WTC11 (cell line): ENCODE results near the gene KLHL29.

ENCODE experiments used
- CREM ChIP-seq: sonication (generic); formaldehyde crosslinking; IDR thresholded peaks from 2 replicates; pipeline ENCODE4 v1.8.1; 2022; ENCODE audit warnings: mild to moderate bottlenecking, missing genetic modification reagents, moderate library complexity
- GABPB1 ChIP-seq: sonication (generic); formaldehyde crosslinking; IDR thresholded peaks from 2 replicates; pipeline ENCODE4 v1.8.1; 2023; ENCODE audit warnings: mild to moderate bottlenecking, missing genetic modification reagents
- JUN ChIP-seq: sonication (generic); formaldehyde crosslinking; IDR thresholded peaks from 2 replicates; pipeline ENCODE4 v1.8.0; 2023; ENCODE audit warnings: mild to moderate bottlenecking, missing genetic modification reagents
- TF ChIP-seq, protein P1 (sequence below): sonication (generic); formaldehyde crosslinking; IDR thresholded peaks from 2 replicates; pipeline ENCODE4 v1.8.1; 2022; ENCODE audit warnings: low read depth, missing genetic modification reagents, borderline replicate concordance
- TF ChIP-seq, protein P2 (sequence below): fragments of 200-600 bp; IDR thresholded peaks from 2 replicates; pipeline ENCODE4 v1.8.0; 2022; ENCODE audit warnings: antibody characterized with exemption
- TF ChIP-seq, protein P3 (sequence below): sonication (generic); formaldehyde crosslinking; IDR thresholded peaks from 2 replicates; pipeline ENCODE4 v1.8.0; 2022; ENCODE audit warnings: mild to moderate bottlenecking, missing genetic modification reagents
- TF ChIP-seq, protein P4 (sequence below): sonication (generic); formaldehyde crosslinking; IDR thresholded peaks from 2 replicates; pipeline ENCODE4 v1.8.0; 2022; ENCODE audit warnings: mild to moderate bottlenecking, missing genetic modification reagents
- TF ChIP-seq, protein P5 (sequence below): sonication (generic); formaldehyde crosslinking; IDR thresholded peaks from 2 replicates; pipeline ENCODE4 v1.8.1; 2023; ENCODE audit warnings: mild to moderate bottlenecking, missing genetic modification reagents

DNA sequence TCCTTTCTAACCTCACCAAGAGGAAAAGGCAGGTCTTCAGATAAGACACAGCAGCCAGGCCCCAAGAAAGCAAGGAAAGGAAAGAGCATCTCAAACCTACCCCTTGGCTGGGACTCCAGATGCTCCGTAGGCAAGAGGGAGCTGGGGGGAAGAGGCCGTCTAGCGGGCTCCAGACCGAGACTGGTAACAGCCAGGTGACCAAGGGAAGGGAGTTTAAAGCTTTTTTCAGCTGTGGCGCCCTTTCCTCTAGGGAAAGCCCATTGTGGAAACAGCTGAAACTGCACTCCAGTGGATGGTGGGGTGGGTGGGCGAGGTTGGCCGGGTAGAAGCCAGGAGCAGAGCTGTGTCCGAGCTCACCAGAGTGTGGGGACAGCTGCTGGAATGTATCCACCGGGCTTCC lies 180.4 kb downstream of the KLHL29 start:
- TF ChIP-seq GABPB1 (CRISPR knock-in tag) (no peak), CREM (no peak), JUN (CRISPR knock-in tag) (no peak)
- TF ChIP-seq, protein P1, sequence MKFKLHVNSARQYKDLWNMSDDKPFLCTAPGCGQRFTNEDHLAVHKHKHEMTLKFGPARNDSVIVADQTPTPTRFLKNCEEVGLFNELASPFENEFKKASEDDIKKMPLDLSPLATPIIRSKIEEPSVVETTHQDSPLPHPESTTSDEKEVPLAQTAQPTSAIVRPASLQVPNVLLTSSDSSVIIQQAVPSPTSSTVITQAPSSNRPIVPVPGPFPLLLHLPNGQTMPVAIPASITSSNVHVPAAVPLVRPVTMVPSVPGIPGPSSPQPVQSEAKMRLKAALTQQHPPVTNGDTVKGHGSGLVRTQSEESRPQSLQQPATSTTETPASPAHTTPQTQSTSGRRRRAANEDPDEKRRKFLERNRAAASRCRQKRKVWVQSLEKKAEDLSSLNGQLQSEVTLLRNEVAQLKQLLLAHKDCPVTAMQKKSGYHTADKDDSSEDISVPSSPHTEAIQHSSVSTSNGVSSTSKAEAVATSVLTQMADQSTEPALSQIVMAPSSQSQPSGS (CRISPR knock-in tag): no peak
- TF ChIP-seq, protein P2, sequence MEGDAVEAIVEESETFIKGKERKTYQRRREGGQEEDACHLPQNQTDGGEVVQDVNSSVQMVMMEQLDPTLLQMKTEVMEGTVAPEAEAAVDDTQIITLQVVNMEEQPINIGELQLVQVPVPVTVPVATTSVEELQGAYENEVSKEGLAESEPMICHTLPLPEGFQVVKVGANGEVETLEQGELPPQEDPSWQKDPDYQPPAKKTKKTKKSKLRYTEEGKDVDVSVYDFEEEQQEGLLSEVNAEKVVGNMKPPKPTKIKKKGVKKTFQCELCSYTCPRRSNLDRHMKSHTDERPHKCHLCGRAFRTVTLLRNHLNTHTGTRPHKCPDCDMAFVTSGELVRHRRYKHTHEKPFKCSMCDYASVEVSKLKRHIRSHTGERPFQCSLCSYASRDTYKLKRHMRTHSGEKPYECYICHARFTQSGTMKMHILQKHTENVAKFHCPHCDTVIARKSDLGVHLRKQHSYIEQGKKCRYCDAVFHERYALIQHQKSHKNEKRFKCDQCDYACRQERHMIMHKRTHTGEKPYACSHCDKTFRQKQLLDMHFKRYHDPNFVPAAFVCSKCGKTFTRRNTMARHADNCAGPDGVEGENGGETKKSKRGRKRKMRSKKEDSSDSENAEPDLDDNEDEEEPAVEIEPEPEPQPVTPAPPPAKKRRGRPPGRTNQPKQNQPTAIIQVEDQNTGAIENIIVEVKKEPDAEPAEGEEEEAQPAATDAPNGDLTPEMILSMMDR: no peak
- TF ChIP-seq, protein P3, sequence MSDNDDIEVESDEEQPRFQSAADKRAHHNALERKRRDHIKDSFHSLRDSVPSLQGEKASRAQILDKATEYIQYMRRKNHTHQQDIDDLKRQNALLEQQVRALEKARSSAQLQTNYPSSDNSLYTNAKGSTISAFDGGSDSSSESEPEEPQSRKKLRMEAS (CRISPR knock-in tag): no peak
- TF ChIP-seq, protein P4, sequence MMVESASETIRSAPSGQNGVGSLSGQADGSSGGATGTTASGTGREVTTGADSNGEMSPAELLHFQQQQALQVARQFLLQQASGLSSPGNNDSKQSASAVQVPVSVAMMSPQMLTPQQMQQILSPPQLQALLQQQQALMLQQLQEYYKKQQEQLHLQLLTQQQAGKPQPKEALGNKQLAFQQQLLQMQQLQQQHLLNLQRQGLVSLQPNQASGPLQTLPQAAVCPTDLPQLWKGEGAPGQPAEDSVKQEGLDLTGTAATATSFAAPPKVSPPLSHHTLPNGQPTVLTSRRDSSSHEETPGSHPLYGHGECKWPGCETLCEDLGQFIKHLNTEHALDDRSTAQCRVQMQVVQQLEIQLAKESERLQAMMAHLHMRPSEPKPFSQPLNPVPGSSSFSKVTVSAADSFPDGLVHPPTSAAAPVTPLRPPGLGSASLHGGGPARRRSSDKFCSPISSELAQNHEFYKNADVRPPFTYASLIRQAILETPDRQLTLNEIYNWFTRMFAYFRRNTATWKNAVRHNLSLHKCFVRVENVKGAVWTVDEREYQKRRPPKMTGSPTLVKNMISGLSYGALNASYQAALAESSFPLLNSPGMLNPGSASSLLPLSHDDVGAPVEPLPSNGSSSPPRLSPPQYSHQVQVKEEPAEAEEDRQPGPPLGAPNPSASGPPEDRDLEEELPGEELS: no peak
- TF ChIP-seq, protein P5, sequence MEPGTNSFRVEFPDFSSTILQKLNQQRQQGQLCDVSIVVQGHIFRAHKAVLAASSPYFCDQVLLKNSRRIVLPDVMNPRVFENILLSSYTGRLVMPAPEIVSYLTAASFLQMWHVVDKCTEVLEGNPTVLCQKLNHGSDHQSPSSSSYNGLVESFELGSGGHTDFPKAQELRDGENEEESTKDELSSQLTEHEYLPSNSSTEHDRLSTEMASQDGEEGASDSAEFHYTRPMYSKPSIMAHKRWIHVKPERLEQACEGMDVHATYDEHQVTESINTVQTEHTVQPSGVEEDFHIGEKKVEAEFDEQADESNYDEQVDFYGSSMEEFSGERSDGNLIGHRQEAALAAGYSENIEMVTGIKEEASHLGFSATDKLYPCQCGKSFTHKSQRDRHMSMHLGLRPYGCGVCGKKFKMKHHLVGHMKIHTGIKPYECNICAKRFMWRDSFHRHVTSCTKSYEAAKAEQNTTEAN (CRISPR knock-in tag): no peak
